H9 (cell line): ENCODE measurements around the gene SORCS2. TPM values are rescaled to one million over a fixed set of nuclear protein-coding genes. Genes with fewer than 3 reads are reported as not detected.
A peak's percentile ranks its signal among the peaks of the same experiment; 100 is the strongest.

Experiments used
- DNase-seq: peaks from one replicate; pipeline ENCODE4 v3.0.0-alpha.2; 2017
- H2AFZ ChIP-seq: one replicate; pipeline ENCODE4 v1.6.1; 2013; ENCODE audit warnings: mild to moderate bottlenecking, low read length, control low read depth, moderate library complexity
- H2AK5ac ChIP-seq: 2 replicates; pipeline ENCODE4 v1.6.1; 2013; ENCODE audit warnings: low read length, control low read depth, mixed read lengths; ENCODE audit not compliant: insufficient read length
- H2BK120ac ChIP-seq: one replicate; pipeline ENCODE4 v1.6.1; 2013; ENCODE audit warnings: low read depth, mild to moderate bottlenecking, low read length, control low read depth, inconsistent platforms; ENCODE audit not compliant: poor library complexity, severe bottlenecking
- H2BK12ac ChIP-seq: 2 replicates; pipeline ENCODE4 v1.6.1; 2013; ENCODE audit warnings: low read length, control low read depth, mixed read lengths, low read depth; ENCODE audit not compliant: insufficient read length
- H2BK15ac ChIP-seq: 2 replicates; pipeline ENCODE4 v1.6.1; 2013; ENCODE audit warnings: low read depth, low read length, control low read depth
- H2BK20ac ChIP-seq: one replicate; pipeline ENCODE4 v1.6.1; 2013; ENCODE audit warnings: low read depth, mild to moderate bottlenecking, low read length, control low read depth, inconsistent platforms; ENCODE audit not compliant: poor library complexity, severe bottlenecking
- H2BK5ac ChIP-seq: 2 replicates; pipeline ENCODE4 v1.6.1; 2013; ENCODE audit warnings: low read length, control low read depth, mixed read lengths; ENCODE audit not compliant: insufficient read length
- H3K14ac ChIP-seq: 2 replicates; pipeline ENCODE4 v1.6.1; 2013; ENCODE audit warnings: low read length, control low read depth; ENCODE audit not compliant: insufficient read depth
- H3K18ac ChIP-seq: 2 replicates; pipeline ENCODE4 v1.6.1; 2013; ENCODE audit warnings: low read depth, mild to moderate bottlenecking, mixed read lengths, low read length, control low read depth; ENCODE audit not compliant: insufficient read length
- H3K23ac ChIP-seq: 2 replicates; pipeline ENCODE4 v1.6.1; 2013; ENCODE audit warnings: low read length, control low read depth, mixed read lengths, low read depth; ENCODE audit not compliant: insufficient read length
- H3K23me2 ChIP-seq: 2 replicates; pipeline ENCODE4 v1.6.1; 2013; ENCODE audit warnings: low read depth, mild to moderate bottlenecking, mixed read lengths, low read length, control low read depth; ENCODE audit not compliant: insufficient read length, poor library complexity, severe bottlenecking
- H3K27ac ChIP-seq: 2 replicates; pipeline ENCODE4 v1.5.1; 2013; ENCODE audit warnings: low read length, control low read depth, mixed read lengths, low read depth; ENCODE audit not compliant: insufficient read length
- H3K27me3 ChIP-seq: 2 replicates; pipeline ENCODE4 v1.6.1; 2013; ENCODE audit warnings: low read length, control low read depth, inconsistent platforms; ENCODE audit not compliant: insufficient read depth
- H3K4ac ChIP-seq: 2 replicates; pipeline ENCODE4 v1.6.1; 2013; ENCODE audit warnings: low read depth, mild to moderate bottlenecking, control low read depth, inconsistent platforms, low read length, moderate library complexity
- H3K4me1 ChIP-seq: 2 replicates; pipeline ENCODE4 v1.6.1; 2013; ENCODE audit warnings: low read length, control low read depth, inconsistent platforms; ENCODE audit not compliant: insufficient read depth
- H3K4me2 ChIP-seq: 2 replicates; pipeline ENCODE4 v1.6.1; 2013; ENCODE audit warnings: low read length, control low read depth, mixed read lengths; ENCODE audit not compliant: insufficient read length, insufficient read depth
- H3K56ac ChIP-seq: 2 replicates; pipeline ENCODE4 v1.6.1; 2013; ENCODE audit warnings: low read depth, mild to moderate bottlenecking, mixed read lengths, low read length, control low read depth; ENCODE audit not compliant: insufficient read length
- H3K79me1 ChIP-seq: 2 replicates; pipeline ENCODE4 v1.6.1; 2013; ENCODE audit warnings: low read depth, mild to moderate bottlenecking, moderate library complexity, low read length, control low read depth, inconsistent platforms; ENCODE audit not compliant: insufficient read depth, poor library complexity, severe bottlenecking
- H3K79me2 ChIP-seq: 2 replicates; pipeline ENCODE4 v1.6.1; 2013; ENCODE audit warnings: low read length, control low read depth, inconsistent platforms; ENCODE audit not compliant: insufficient read depth
- H3K9ac ChIP-seq: 2 replicates; pipeline ENCODE4 v1.6.1; 2013; ENCODE audit warnings: low read length, control low read depth, mixed read lengths; ENCODE audit not compliant: insufficient read length; ENCODE audit errors: extremely low read depth
- H3K9me3 ChIP-seq: one replicate; pipeline ENCODE4 v1.6.1; 2013; ENCODE audit warnings: low read depth, low read length, inconsistent platforms; ENCODE audit not compliant: control insufficient read depth
- H3T11ph ChIP-seq: one replicate; pipeline ENCODE4 v1.6.1; 2013; ENCODE audit warnings: mild to moderate bottlenecking, low read length, control low read depth, inconsistent platforms
- H4K20me1 ChIP-seq: one replicate; pipeline ENCODE4 v1.6.1; 2013; ENCODE audit not compliant: control insufficient read depth, insufficient read length, insufficient read depth
- H4K5ac ChIP-seq: 2 replicates; pipeline ENCODE4 v1.6.1; 2013; ENCODE audit warnings: low read depth, mild to moderate bottlenecking, mixed read lengths, low read length, control low read depth; ENCODE audit not compliant: insufficient read length
- H4K8ac ChIP-seq: replicated peaks from 2 replicates; pipeline ENCODE4 v1.6.1; 2013; ENCODE audit warnings: low read length, control low read depth, mixed read lengths, low read depth; ENCODE audit not compliant: insufficient read length
- H4K91ac ChIP-seq: 2 replicates; pipeline ENCODE4 v1.6.1; 2013; ENCODE audit warnings: low read depth, mild to moderate bottlenecking, moderate library complexity, mixed read lengths, low read length, control low read depth; ENCODE audit not compliant: insufficient read length
- H3K27ac Mint-ChIP-seq, 3 experiments: 2 replicates in 2 of 3; 3 replicates in 1 of 3; pipeline ENCODE4 v1.8.0; 2020 to 2021; ENCODE audit warnings: mixed read lengths in 3 of 3, mild to moderate bottlenecking in 1 of 3, moderate library complexity in 1 of 3
- H3K27me3 Mint-ChIP-seq: 2 replicates; pipeline ENCODE4 v1.8.0; 2021; ENCODE audit warnings: low read depth, mild to moderate bottlenecking, moderate library complexity, mixed read lengths
- H3K36me3 Mint-ChIP-seq, 3 experiments: 2 replicates in 2 of 3; 3 replicates in 1 of 3; pipeline ENCODE4 v1.8.0; 2020 to 2021; ENCODE audit warnings: low read depth in 3 of 3, mixed read lengths in 3 of 3; ENCODE audit not compliant: insufficient read depth in 1 of 3
- H3K4me1 Mint-ChIP-seq, 2 experiments: 2 replicates each; pipeline ENCODE4 v1.8.0; 2020; ENCODE audit warnings: mixed read lengths in 2 of 2
- H3K4me3 Mint-ChIP-seq, 2 experiments: 2 replicates in 1 of 2; 3 replicates in 1 of 2; pipeline ENCODE4 v1.8.0; 2020 to 2021; ENCODE audit warnings: mild to moderate bottlenecking in 2 of 2, mixed read lengths in 2 of 2, moderate library complexity in 1 of 2
- H3K9me3 Mint-ChIP-seq, 2 experiments: 2 replicates in 1 of 2; 3 replicates in 1 of 2; pipeline ENCODE4 v1.8.0; 2020; ENCODE audit warnings: mild to moderate bottlenecking in 2 of 2, mixed read lengths in 2 of 2, moderate library complexity in 1 of 2
- WGBS: extraction: QIAGEN DNeasy Blood & Tissue Kit; methylation state at CpG from one replicate; pipeline ENCODE4 v1.1.7; 2013; ENCODE audit warnings: missing lambda C conversion rate, low lambda C conversion rate, mixed read lengths; ENCODE audit not compliant: insufficient read length; ENCODE audit errors: extremely low coverage; 5-methylcytosine and 5-hydroxymethylcytosine counted together
- total RNA-seq: library from RNA; stranded (reverse); gene quantifications from 2 replicates; pipeline ENCODE4 v1.2.1, GENCODE V29; 2021
- TF ChIP-seq, protein P1 (sequence below): fragments of 200-600 bp; sonication (generic); conservative IDR thresholded peaks from 3 replicates; pipeline ENCODE4 v1.8.0; 2021; ENCODE audit warnings: antibody characterized with exemption, mild to moderate bottlenecking

Gene SORCS2
- total RNA-seq, 1 experiment from 2014 or later = 0.57 TPM

DNA sequence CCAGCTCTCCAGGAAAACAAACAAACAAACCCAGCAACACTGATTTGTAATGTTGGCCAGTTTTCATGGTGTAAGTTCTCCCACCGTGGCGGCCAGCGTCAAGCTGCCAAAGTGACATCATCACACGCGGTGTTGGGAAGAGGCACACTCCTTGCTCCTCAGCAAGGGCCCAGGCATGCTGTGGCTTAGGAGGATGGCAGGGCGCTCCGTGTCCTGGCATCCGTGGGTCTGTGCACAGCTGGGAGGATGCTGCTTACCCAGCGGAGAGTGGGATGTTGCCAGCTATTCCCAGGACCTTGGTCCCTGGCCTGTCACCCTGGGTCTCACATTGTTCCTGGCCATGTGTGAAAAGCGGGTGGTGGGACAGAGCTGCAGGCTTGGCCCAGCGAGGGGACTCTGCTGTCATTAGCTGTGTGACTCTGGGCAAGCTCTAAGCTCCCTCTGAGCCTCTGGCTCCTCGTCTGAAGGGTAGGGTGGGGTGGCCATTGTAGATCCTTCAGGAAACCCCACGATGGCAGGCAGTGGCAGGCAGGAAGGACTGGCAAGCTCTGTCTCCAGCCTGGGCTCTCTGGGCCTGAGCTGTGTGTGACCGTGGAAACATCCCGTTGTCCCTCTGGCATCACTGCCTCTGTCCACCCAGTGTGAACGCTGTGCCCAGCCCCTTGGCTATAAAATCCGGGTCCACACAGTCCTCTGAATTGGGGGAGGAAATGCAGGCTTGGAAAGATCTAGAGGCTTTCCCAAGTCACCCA lies 231.6 kb downstream of the SORCS2 start:
- Histone ChIP-seq H3K9me3 (no peaks in the 10 kb centered on the region), H3K23ac (no peak overlapping the region), H3K56ac (no peak overlapping the region), H3K23me2 (peaks cover 3% of the 10 kb centered on the region), H3K4me2 (no peak overlapping the region), H3K27me3 (no peaks in the 10 kb centered on the region; the same call in 1 of the 2 replicates), H2BK20ac (no peak overlapping the region), H2BK12ac (no peak overlapping the region), H2BK15ac (no peak overlapping the region), H3K14ac (peak overlapping the region; percentile 11; the same call in 1 of the 2 replicates), H4K5ac (no peak overlapping the region), H2BK5ac (no peak overlapping the region), H3K27ac (no peak overlapping the region), H2AFZ (no peak overlapping the region), H4K91ac (no peak overlapping the region), H3K4me1 (no peaks in the 10 kb centered on the region; the same call in 1 of the 2 replicates), H3K79me1 (no peaks in the 10 kb centered on the region), H4K20me1 (no peaks in the 10 kb centered on the region), H2BK120ac (no peak overlapping the region), H3T11ph (no peak overlapping the region), H3K9ac (no peak overlapping the region), H2AK5ac (no peak overlapping the region), H3K79me2 (no peaks in the 10 kb centered on the region), H3K18ac (no peak overlapping the region), H4K8ac (no peak overlapping the region), H3K4ac (no peak overlapping the region)
- Mint-ChIP-seq H3K36me3 (no peaks in the 10 kb centered on the region), H3K27ac (no peak overlapping the region; a peak in 2 of 7 replicates), H3K27me3 (peaks cover 28% of the 10 kb centered on the region), H3K9me3 (peaks cover 0 to under 1% of the 10 kb centered on the region in 2 experiments; a peak in 2 of 5 replicates), H3K4me1 (peaks cover 20 to 27% of the 10 kb centered on the region in 2 experiments), H3K4me3 (no peak overlapping the region)
- peak; percentile 15 for DNase-seq
- TF ChIP-seq, protein P1, sequence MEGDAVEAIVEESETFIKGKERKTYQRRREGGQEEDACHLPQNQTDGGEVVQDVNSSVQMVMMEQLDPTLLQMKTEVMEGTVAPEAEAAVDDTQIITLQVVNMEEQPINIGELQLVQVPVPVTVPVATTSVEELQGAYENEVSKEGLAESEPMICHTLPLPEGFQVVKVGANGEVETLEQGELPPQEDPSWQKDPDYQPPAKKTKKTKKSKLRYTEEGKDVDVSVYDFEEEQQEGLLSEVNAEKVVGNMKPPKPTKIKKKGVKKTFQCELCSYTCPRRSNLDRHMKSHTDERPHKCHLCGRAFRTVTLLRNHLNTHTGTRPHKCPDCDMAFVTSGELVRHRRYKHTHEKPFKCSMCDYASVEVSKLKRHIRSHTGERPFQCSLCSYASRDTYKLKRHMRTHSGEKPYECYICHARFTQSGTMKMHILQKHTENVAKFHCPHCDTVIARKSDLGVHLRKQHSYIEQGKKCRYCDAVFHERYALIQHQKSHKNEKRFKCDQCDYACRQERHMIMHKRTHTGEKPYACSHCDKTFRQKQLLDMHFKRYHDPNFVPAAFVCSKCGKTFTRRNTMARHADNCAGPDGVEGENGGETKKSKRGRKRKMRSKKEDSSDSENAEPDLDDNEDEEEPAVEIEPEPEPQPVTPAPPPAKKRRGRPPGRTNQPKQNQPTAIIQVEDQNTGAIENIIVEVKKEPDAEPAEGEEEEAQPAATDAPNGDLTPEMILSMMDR = no peak
- WGBS = no CpG with 5 or more reads among the region's 17 CpGs
